HCT116 (cell line): Measurements from ENCODE around the gene FMNL1.
A peak's percentile ranks its signal among the peaks of the same experiment; 100 is the strongest.

Source experiments
- ATF3 ChIP-seq: IDR thresholded peaks from 2 replicates; pipeline ENCODE4 v1.6.1; 2012
- CEBPB ChIP-seq: IDR thresholded peaks from 2 replicates; pipeline ENCODE4 v1.6.1; 2012; ENCODE audit warnings: low read depth
- CTCF ChIP-seq, 3 experiments: fragments of 200-600 bp in 1 of 3; sonication (generic) in 1 of 3; IDR thresholded peaks in 2 of 3; conservative IDR thresholded peaks in 1 of 3; 2 replicates each; pipeline ENCODE4 v1.5.1; 2012 to 2017; ENCODE audit warnings: low read depth in 2 of 3, low read length in 2 of 3, antibody characterized with exemption in 1 of 3, borderline replicate concordance in 1 of 3, control low read depth in 1 of 3, mild to moderate bottlenecking in 1 of 3, mixed read lengths in 1 of 3, mixed run types in 1 of 3, moderate library complexity in 1 of 3; ENCODE audit not compliant: insufficient read depth in 1 of 3
- EZH2 ChIP-seq: fragments of 200-600 bp; sonication (generic); IDR thresholded peaks from 2 replicates; pipeline ENCODE4 v1.6.1; 2017; ENCODE audit warnings: antibody characterized with exemption, mixed run types
- FOSL1 ChIP-seq: IDR thresholded peaks from 2 replicates; pipeline ENCODE4 v1.6.1; 2012; ENCODE audit warnings: low read depth
- MAX ChIP-seq: IDR thresholded peaks from 2 replicates; pipeline ENCODE4 v1.6.1; 2012
- POLR2A ChIP-seq: IDR thresholded peaks from 2 replicates; pipeline ENCODE4 v1.7.0; 2011; ENCODE audit warnings: borderline replicate concordance; ENCODE audit not compliant: insufficient read depth, insufficient read length; ENCODE audit errors: extremely low read depth
- POLR2AphosphoS5 ChIP-seq: IDR thresholded peaks from 2 replicates; pipeline ENCODE4 v1.6.1; 2011; ENCODE audit warnings: mild to moderate bottlenecking, low read depth, low read length, moderate library complexity
- RAD21 ChIP-seq: IDR thresholded peaks from 2 replicates; pipeline ENCODE4 v1.6.1; 2012; ENCODE audit warnings: low read depth, mild to moderate bottlenecking
- REST ChIP-seq: IDR thresholded peaks from 2 replicates; pipeline ENCODE4 v1.6.1; 2012; ENCODE audit warnings: low read depth
- YY1 ChIP-seq: IDR thresholded peaks from 2 replicates; pipeline ENCODE4 v1.6.1; 2011; ENCODE audit warnings: low read length, low read depth, moderate library complexity, mild to moderate bottlenecking; ENCODE audit not compliant: insufficient replicate concordance; ENCODE audit errors: extremely low read depth
- ZFX ChIP-seq: fragments of 450-650 bp; IDR thresholded peaks from 2 replicates; pipeline ENCODE4 v1.6.1; 2017
- ZNF274 ChIP-seq: fragments of 200-500 bp; sonication (Bioruptor generic); IDR thresholded peaks from 2 replicates; pipeline ENCODE4 v1.6.1; 2014; ENCODE audit warnings: mild to moderate bottlenecking, low read depth, low read length, inconsistent platforms

GRCh38 chr17:45222014-45222288 is 266 bp downstream of the FMNL1 start:
- TF ChIP-seq CTCF (IDR thresholded peaks at IDR 0.05 in 2 of 3, conservative IDR thresholded peaks at IDR 0.05 in 1 of 3; ENCODE audit: borderline replicate concordance in 1 of 3, insufficient read depth in 1 of 3, low read depth in 2 of 3, low read length in 2 of 3) = no peak
- no peak for TF ChIP-seq EZH2
- no peak for TF ChIP-seq FOSL1
- no peak for TF ChIP-seq MAX
- no peak for TF ChIP-seq CEBPB
- TF ChIP-seq POLR2A = no peak
- no peak for TF ChIP-seq REST
- peak; percentile 39; the same call in 1 of the 2 replicates for TF ChIP-seq ZFX
- no peak for TF ChIP-seq POLR2AphosphoS5
- TF ChIP-seq RAD21 = no peak
- no peak for TF ChIP-seq ZNF274
- TF ChIP-seq ATF3 = no peak
- no peak for TF ChIP-seq YY1
